ENCODE data around the gene SGTA.

DNA sequence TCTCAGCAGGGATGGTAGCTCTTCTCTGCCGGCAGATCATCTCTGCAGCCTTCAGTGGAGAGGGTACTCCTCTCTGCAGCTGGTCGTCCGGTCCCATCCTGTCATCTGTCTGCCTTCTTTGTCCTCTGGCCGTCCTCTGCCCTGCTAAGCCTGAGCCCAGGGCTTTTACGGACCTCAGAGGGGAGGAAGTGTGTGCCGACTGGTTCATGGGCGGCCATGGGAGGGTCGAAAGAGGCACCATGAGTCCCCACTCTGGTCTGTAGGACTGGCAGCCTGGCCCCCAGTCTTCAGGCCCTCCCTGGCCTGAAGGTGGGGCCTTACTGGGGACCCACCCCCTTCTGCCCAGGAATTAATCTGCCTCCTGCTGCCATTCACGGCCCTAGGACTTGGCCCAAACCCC lies 40.6 kb upstream of the SGTA start:
- no peak for TF ChIP-seq POLR2A (IDR thresholded peaks at IDR 0.05)
- TF ChIP-seq, protein P1, sequence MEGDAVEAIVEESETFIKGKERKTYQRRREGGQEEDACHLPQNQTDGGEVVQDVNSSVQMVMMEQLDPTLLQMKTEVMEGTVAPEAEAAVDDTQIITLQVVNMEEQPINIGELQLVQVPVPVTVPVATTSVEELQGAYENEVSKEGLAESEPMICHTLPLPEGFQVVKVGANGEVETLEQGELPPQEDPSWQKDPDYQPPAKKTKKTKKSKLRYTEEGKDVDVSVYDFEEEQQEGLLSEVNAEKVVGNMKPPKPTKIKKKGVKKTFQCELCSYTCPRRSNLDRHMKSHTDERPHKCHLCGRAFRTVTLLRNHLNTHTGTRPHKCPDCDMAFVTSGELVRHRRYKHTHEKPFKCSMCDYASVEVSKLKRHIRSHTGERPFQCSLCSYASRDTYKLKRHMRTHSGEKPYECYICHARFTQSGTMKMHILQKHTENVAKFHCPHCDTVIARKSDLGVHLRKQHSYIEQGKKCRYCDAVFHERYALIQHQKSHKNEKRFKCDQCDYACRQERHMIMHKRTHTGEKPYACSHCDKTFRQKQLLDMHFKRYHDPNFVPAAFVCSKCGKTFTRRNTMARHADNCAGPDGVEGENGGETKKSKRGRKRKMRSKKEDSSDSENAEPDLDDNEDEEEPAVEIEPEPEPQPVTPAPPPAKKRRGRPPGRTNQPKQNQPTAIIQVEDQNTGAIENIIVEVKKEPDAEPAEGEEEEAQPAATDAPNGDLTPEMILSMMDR (IDR thresholded peaks at IDR 0.05): no peak

All from thyroid gland (tissue), 4 donors.